OCI-LY1 (cell line): ENCODE measurements around the gene FAM13C.

ENCODE experiments used
- CTCF ChIP-seq: fragments of 200-600 bp; sonication (generic), shearing (Covaris generic); IDR thresholded peaks from 2 replicates; pipeline ENCODE4 v1.5.1; 2017; ENCODE audit warnings: mild to moderate bottlenecking, antibody characterized with exemption, low read length, moderate library complexity, mixed read lengths
- EZH2 ChIP-seq: fragments of 200-600 bp; sonication (generic), shearing (Covaris generic); IDR thresholded peaks from 2 replicates; pipeline ENCODE4 v1.8.0; 2017; ENCODE audit warnings: borderline replicate concordance, mixed run types, mild to moderate bottlenecking, antibody characterized with exemption, low read length, moderate library complexity, mixed read lengths

DNA sequence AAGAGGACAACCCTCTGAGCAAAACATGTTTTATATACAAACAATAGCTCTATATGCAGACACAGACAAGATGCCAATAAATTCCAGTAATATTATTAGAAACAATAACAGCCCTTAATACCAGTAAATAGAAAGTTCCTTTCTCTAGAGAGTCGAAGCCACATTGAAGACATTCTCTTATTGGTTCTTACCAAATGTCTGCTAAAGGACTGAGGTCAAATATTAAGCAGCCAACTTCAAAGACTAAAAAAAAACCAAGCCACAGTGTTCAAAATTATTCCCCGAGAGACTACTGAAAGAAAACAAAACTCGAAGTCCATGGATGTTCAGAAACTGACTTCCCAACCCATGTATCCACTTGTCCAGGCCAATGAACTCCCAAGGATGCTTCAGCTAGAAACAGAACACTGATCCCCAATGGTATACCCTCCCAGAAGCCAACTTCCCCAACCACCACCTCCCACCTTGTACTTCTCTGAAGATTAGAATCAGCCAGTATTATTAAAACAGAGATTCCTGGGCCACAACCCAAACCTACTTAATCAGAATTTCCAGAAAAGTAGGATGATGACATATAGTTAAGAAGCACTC, 51.9 kb downstream of the FAM13C start:
- TF ChIP-seq CTCF, result no peak
- no peak for TF ChIP-seq EZH2
